Cardiac atrium fibroblast (primary cell): ENCODE data around the gene DOCK1. TPM values are rescaled to one million over a fixed set of nuclear protein-coding genes. Genes with fewer than 3 reads are reported as not detected.

Source experiments
- total RNA-seq: library from RNA; depleted of rRNA; stranded (reverse); fragments of >200 nt; gene quantifications from 2 replicates; pipeline ENCODE4 v1.2.3, GENCODE V29; 2015

Gene DOCK1
- total RNA-seq: 31.1 and 36.9 TPM in 2 replicates

DNA sequence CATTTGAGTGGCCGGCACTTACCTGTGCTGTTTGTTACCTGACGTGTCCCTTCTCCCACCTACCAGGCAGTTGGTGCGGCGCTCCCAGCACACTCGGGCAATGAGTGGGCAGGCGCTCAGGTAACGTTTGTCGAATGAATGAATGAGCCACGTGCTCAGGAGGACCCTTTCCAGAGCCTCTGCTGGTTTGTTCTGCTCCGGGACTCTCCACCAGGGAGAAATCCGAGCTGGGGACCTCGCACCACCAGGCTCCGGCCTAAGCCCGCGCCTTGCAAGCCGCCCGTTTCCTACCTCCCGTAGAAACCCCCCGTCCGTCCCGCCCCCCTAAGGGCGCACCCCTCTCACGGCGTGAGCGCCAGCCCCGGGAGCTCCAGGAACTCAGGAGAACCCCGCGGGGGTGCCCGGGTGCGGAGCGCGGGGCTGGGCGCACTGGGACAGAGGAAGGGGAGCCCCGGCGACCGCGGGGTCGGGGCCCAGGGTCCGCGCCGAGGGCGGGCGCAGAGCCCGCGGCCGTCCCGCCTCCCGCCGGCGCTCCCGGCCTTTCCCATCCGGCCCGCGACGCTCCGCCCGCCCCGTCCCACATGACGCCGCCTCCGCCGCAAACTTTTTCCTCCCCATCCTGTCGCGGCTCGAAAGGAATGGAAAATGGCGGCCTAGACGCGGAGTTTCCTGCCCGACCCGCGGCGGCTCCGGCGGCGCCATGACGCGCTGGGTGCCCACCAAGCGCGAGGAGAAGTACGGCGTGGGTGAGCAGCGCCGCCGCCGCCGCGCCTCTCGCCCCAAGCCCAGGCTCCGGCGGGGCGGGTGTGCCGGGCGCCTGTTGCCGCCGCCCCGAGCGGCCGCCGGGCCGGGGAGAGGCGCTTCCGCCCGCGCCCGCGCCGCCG lies at the start of gene DOCK1:
Gene DOCK1, plus strand, starts transcription at position 611 of the 884 bp plus-strand sequence. Its CDS starts 90 bp downstream, at position 701.

DNA sequence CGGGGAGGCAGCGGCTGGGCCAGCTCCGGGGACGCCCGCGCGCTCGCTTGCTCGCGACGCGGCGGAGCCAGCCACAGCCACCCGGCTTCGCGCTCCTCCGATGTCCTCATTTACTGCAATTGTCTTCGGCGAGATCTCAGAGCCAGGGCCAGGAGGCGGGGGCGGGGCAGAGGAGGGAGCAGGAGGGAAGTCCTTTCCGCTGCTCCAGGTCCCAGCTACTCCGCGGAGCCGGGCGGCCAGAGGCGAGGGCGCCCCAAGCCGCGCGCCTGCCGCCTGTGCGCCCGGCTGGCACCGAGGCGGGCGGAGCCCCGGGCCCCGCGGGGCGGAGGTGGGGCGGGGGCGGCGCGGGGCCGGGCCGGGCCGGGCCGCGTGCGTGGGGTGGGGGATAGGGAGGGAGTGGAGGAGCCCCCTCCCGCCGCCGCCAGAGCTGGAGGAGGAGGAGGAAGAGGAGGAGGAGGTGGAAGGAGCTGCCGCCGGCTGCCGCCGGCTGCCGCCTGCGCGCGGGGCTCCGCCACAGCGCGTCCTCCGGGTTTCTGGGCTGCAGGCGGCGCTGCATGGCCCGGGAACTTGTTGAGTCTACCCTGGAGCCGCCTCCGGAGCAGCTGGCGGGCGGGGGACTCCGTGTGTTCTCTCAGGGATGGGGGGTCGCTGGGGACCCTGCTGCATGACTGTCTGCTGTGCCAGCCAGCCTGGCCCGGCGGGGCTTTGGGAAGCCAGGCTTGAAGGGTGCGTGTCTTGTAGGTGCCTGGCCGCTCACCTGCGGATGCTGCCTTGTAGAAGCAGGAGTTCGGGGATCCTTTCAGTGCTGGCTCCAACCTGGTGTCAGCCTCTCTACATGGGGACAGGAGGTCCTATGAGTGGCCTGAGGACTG lies 291.3 kb downstream of the DOCK1 start, which contains the start of gene INSYN2A:
Gene INSYN2A, minus strand, starts transcription at position 310 of the 872 bp plus-strand sequence. CDS start 20,196 bp downstream, outside the sequence.

Other genes with a start within 250 kb of the DOCK1 start
- gene C10orf90, start 234.7 kb upstream of the DOCK1 start, total RNA-seq: 0.16 and 0.18 TPM in 2 replicates